GM12875 (cell line): ENCODE results near the gene AMBN.

Source experiments
- H3K4me3 ChIP-seq: one replicate; pipeline ENCODE4 v1.5.1; 2011; ENCODE audit warnings: low read depth, low read length, control low read depth
- CTCF ChIP-seq: IDR thresholded peaks from 2 replicates; pipeline ENCODE4 v1.5.1; 2011; ENCODE audit warnings: low read depth, mild to moderate bottlenecking, control low read depth, inconsistent platforms, low read length, moderate library complexity, borderline replicate concordance; ENCODE audit not compliant: insufficient read depth

AMBN gene

DNA sequence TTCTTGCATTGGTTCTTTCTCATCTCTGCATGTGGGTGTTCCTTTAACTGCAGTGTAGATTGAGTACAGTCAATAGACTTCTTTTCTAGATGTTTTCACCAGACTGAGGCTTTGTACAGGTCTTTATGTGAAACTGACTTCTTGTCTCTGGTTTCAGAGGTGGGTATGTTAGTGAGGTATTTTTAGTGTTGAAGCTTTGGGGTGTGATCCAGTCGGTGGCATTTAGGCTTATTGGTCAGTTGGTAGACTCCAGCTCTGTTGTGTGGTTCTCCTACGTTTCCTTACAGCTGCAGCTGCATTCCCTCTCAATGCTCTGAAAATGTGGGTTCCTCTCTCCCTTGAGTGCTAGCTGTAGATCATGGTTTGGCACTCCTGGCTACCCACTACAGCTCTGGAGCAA, 21.3 kb upstream of the AMBN start:
- no peak for TF ChIP-seq CTCF
- H3K4me3 ChIP-seq, result no peak overlapping the region

- no peak for TF ChIP-seq CTCF
- H3K4me3 ChIP-seq, result no peak overlapping the region
These were observed 20.3 kb upstream of the AMBN start for GRCh38 chr4:70571772-70572171.

DNA sequence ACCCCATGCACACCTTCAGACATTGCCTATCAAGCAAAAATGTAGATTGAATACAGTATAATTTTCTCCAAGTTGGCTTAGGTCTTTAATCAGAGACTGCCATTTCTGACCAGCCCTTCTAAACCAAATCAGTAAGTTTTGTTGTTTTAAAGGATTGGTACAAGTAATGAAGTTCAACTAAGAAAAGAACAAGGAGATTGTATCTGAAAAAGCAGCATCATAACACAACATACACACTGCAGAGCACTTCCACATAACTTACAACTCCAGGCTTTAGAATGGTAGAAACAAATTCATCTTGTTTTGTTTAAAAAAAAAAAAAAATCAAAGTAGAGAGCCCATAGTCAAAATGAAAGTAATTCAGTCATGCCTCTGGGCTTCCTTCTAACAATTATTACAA, 16.1 kb upstream of the AMBN start:
- H3K4me3 ChIP-seq, result no peak overlapping the region
- no peak for TF ChIP-seq CTCF

GRCh38 chr4:70577220-70577927, 14.7 kb upstream of the AMBN start:
- no peak for TF ChIP-seq CTCF
- no peak overlapping the region for H3K4me3 ChIP-seq

DNA sequence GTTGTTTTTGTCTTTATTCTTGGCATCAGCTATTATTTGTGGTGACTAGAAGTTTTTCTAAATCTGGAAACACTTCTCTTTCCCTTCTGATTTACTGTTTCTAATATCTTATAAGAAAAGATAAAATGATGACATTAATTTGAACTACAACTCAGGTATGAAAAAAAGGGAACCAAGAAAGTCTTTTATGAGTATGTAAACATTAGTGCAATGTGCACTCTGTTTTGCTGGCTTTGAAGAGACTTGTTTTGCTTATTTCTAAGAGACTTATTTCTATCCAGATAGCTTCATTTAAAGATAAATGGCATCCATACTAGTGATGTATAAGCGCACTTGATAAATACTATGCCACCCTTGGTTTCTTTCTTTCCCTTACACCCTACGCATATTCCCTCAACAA, 10.1 kb upstream of the AMBN start:
- TF ChIP-seq CTCF, result no peak
- no peak overlapping the region for H3K4me3 ChIP-seq

- no peak overlapping the region for H3K4me3 ChIP-seq
- no peak for TF ChIP-seq CTCF
These were observed 7.9 kb upstream of the AMBN start for GRCh38 chr4:70583952-70584834.

GRCh38 chr4:70586841-70587240, 5.2 kb upstream of the AMBN start:
- TF ChIP-seq CTCF, result no peak
- H3K4me3 ChIP-seq, result no peak overlapping the region
